WERI-Rb-1 (cell line): ENCODE data around the gene RBM39.

Experiments used
- DNase-seq: peaks from one replicate; pipeline ENCODE4 v3.0.0-alpha.2; 2020
- H3K27ac ChIP-seq: fragments of 250-450 bp; sonication (Bioruptor Pico); 2 replicates; pipeline ENCODE4 v1.5.1; 2020; ENCODE audit warnings: mild to moderate bottlenecking, moderate library complexity
- H3K27me3 ChIP-seq: fragments of 250-450 bp; sonication (Bioruptor Pico); 2 replicates; pipeline ENCODE4 v1.5.1; 2021; ENCODE audit warnings: mild to moderate bottlenecking, low read depth, moderate library complexity; ENCODE audit not compliant: insufficient read depth, severe bottlenecking
- H3K36me3 ChIP-seq: fragments of 250-450 bp; sonication (Bioruptor Pico); 2 replicates; pipeline ENCODE4 v1.5.1; 2020; ENCODE audit warnings: mild to moderate bottlenecking, moderate library complexity
- H3K4me3 ChIP-seq: 2 replicates; pipeline ENCODE4 v1.5.1; 2011; ENCODE audit warnings: low read depth, mild to moderate bottlenecking, control low read depth, low read length
- H3K9me3 ChIP-seq: fragments of 250-450 bp; sonication (Bioruptor Pico); 2 replicates; pipeline ENCODE4 v1.5.1; 2021; ENCODE audit warnings: mild to moderate bottlenecking, moderate library complexity; ENCODE audit not compliant: severe bottlenecking
- CTCF ChIP-seq: IDR thresholded peaks from 2 replicates; pipeline ENCODE4 v1.5.1; 2011; ENCODE audit warnings: low read depth, mild to moderate bottlenecking, control low read depth, inconsistent platforms, low read length

Gene RBM39

GRCh38 chr20:35669681-35670080, 72.4 kb downstream of the RBM39 start:
- no peak overlapping the region for H3K4me3 ChIP-seq
- H3K27ac ChIP-seq, result no peak overlapping the region
- peaks cover 26% of the 10 kb centered on the region for H3K36me3 ChIP-seq
- DNase-seq, result no peak
- no peaks in the 10 kb centered on the region for H3K9me3 ChIP-seq
- TF ChIP-seq CTCF, result no peak
- H3K27me3 ChIP-seq, result no peaks in the 10 kb centered on the region

GRCh38 chr20:35669221-35669620, 72.8 kb downstream of the RBM39 start:
- Histone ChIP-seq H3K9me3 (no peaks in the 10 kb centered on the region), H3K27me3 (no peaks in the 10 kb centered on the region), H3K27ac (no peak overlapping the region), H3K36me3 (peaks cover 30% of the 10 kb centered on the region), H3K4me3 (no peak overlapping the region)
- no peak for TF ChIP-seq CTCF
- DNase-seq, result no peak

GRCh38 chr20:35665949-35666288, 76.1 kb downstream of the RBM39 start:
- Histone ChIP-seq H3K9me3 (no peaks in the 10 kb centered on the region), H3K36me3 (peaks cover 28% of the 10 kb centered on the region), H3K27ac (no peak overlapping the region), H3K27me3 (no peaks in the 10 kb centered on the region), H3K4me3 (no peak overlapping the region)
- no peak for TF ChIP-seq CTCF
- DNase-seq, result no peak

GRCh38 chr20:35664466-35665206, 77.4 kb downstream of the RBM39 start, which contains the start of the genes CPNE1 and RBM12:
Gene CPNE1, minus strand, starts transcription at chr20:35664900. Its CDS starts 31,977 bp downstream, at chr20:35632923.
Gene RBM12, minus strand, starts transcription at chr20:35664900. Its CDS starts 9,578 bp downstream, at chr20:35655322.
- TF ChIP-seq CTCF, result no peak; the same call in 1 of the 2 replicates
- DNase-seq, result peak; percentile 94
- peak within 1 kb of the TSS; percentile 62 for H3K4me3 ChIP-seq
- peaks cover 22% of the 10 kb centered on the region for H3K36me3 ChIP-seq
- H3K27me3 ChIP-seq, result no peaks in the 10 kb centered on the region
- H3K27ac ChIP-seq, result peak within 1 kb of the TSS; percentile 99
- H3K9me3 ChIP-seq, result no peaks in the 10 kb centered on the region

- H3K9me3 ChIP-seq, result no peaks in the 10 kb centered on the region
- TF ChIP-seq CTCF, result no peak
- peak overlapping the region; percentile 99 for H3K27ac ChIP-seq
- no peaks in the 10 kb centered on the region for H3K27me3 ChIP-seq
- peaks cover 16% of the 10 kb centered on the region for H3K36me3 ChIP-seq
- peak overlapping the region; percentile 62 for H3K4me3 ChIP-seq
- DNase-seq, result peak; percentile 57
These were observed 78.3 kb downstream of the RBM39 start for GRCh38 chr20:35663516-35664465.
